ENCODE measurements around the gene AVPR2. TPM values are rescaled to one million over a fixed set of nuclear protein-coding genes. Genes with fewer than 3 reads are reported as not detected.

The AVPR2 gene
- total RNA-seq, 1 donor from 2014 or later, result 3.0 TPM

- H3K27me3 ChIP-seq, result no peaks in the 10 kb centered on the region
- DNase-seq (no peak), ATAC-seq (no peak)
- H3K4me1 ChIP-seq, result no peaks in the 10 kb centered on the region
- intact Hi-C loops (cut with DNase I), result no loop called here
- H3K27ac ChIP-seq, result no peak overlapping the region
- TF ChIP-seq, protein P1, sequence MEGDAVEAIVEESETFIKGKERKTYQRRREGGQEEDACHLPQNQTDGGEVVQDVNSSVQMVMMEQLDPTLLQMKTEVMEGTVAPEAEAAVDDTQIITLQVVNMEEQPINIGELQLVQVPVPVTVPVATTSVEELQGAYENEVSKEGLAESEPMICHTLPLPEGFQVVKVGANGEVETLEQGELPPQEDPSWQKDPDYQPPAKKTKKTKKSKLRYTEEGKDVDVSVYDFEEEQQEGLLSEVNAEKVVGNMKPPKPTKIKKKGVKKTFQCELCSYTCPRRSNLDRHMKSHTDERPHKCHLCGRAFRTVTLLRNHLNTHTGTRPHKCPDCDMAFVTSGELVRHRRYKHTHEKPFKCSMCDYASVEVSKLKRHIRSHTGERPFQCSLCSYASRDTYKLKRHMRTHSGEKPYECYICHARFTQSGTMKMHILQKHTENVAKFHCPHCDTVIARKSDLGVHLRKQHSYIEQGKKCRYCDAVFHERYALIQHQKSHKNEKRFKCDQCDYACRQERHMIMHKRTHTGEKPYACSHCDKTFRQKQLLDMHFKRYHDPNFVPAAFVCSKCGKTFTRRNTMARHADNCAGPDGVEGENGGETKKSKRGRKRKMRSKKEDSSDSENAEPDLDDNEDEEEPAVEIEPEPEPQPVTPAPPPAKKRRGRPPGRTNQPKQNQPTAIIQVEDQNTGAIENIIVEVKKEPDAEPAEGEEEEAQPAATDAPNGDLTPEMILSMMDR (IDR thresholded peaks at IDR 0.05), result no peak
- H3K36me3 ChIP-seq, result no peaks in the 10 kb centered on the region
- H3K4me3 ChIP-seq, result no peak overlapping the region
- H3K9me3 ChIP-seq, result no peaks in the 10 kb centered on the region
Observed at GRCh38 chrX:153865685-153866084, 38.8 kb upstream of the AVPR2 start.

- no peak for DNase-seq
Observed at GRCh38 chrX:153866302-153867019, 38.0 kb upstream of the AVPR2 start.

GRCh38 chrX:153867139-153867538, 37.3 kb upstream of the AVPR2 start:
- no peaks in the 10 kb centered on the region for H3K27me3 ChIP-seq
- TF ChIP-seq, protein P1 (IDR thresholded peaks at IDR 0.05), result no peak
- H3K9me3 ChIP-seq, result no peaks in the 10 kb centered on the region
- ATAC-seq (no peak), DNase-seq (no peak)
- no peak overlapping the region for H3K4me3 ChIP-seq
- intact Hi-C loops (cut with DNase I), result no loop called here
- H3K4me1 ChIP-seq, result no peaks in the 10 kb centered on the region
- H3K27ac ChIP-seq, result no peak overlapping the region
- no peaks in the 10 kb centered on the region for H3K36me3 ChIP-seq

More at GRCh38 chrX:153866302-153867019, 38.0 kb upstream of the AVPR2 start:
- Histone ChIP-seq H3K27ac (no peak overlapping the region), H3K27me3 (no peaks in the 10 kb centered on the region), H3K36me3 (no peaks in the 10 kb centered on the region), H3K4me3 (no peak overlapping the region), H3K4me1 (no peaks in the 10 kb centered on the region), H3K9me3 (no peaks in the 10 kb centered on the region)
- TF ChIP-seq, protein P1 (IDR thresholded peaks at IDR 0.05), result no peak
- intact Hi-C loops (cut with DNase I), result no loop called here
- no peak for ATAC-seq

- H3K36me3 ChIP-seq, result no peaks in the 10 kb centered on the region
- TF ChIP-seq, protein P1 (IDR thresholded peaks at IDR 0.05), result no peak
- H3K4me1 ChIP-seq, result no peaks in the 10 kb centered on the region
- H3K9me3 ChIP-seq, result no peaks in the 10 kb centered on the region
- no peak overlapping the region for H3K27ac ChIP-seq
- DNase-seq (no peak), ATAC-seq (no peak)
- no peaks in the 10 kb centered on the region for H3K27me3 ChIP-seq
- intact Hi-C loops (cut with DNase I), result no loop called here
- no peak overlapping the region for H3K4me3 ChIP-seq
Observed at GRCh38 chrX:153867671-153868070, 36.8 kb upstream of the AVPR2 start.

DNA sequence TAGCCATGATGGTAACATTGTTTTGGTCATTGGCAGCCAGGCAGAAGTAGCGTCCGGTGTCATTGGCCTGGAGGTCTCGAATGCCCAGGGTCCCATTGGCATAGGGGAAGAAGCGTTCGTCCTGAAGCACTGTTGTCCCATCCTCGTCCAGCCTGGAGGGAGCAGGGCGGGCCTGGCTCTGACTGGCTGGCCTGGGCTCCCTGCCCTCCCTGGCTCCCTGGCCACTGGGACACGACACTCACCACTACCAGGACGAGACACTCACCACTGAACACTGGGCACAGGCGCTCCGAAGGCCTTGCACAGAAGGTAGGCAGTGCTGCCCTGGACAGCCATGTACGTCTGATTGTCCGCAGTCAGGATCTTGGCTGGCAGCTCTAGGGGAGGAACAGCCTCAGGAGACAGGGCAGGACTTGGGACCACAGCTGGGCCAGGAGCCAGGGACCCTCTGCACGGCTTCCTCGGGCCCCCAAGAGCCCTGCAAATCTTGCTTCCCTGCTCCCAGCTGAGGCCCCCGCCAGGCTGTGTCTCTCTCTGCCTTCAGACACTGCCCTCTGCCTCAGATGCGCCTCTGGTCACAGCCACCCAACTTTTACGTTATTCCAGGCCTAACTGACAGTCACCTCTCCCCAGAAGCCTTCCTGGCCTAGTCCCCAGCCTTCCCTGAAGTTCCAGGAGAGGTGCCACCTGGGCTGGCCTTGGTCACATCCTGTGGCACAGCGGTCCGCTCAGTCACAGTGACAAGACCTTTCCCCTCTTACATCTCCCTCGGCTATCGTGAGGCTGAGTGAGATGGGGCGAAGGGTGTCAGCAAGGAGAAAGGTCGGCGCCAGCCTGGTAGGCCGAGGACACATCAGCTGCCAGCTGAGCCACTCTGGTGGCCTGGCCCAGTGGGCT, 35.6 kb upstream of the AVPR2 start:
- Histone ChIP-seq H3K27me3 (no peaks in the 10 kb centered on the region), H3K9me3 (no peaks in the 10 kb centered on the region), H3K27ac (no peak overlapping the region), H3K4me1 (no peaks in the 10 kb centered on the region), H3K36me3 (no peaks in the 10 kb centered on the region), H3K4me3 (no peak overlapping the region)
- TF ChIP-seq, protein P1 (IDR thresholded peaks at IDR 0.05), result no peak
- no peak for ATAC-seq
- DNase-seq, result no peak
- intact Hi-C loops (cut with DNase I), result no loop called here
